ENCODE data around the gene DLG4. TPM values are rescaled to one million over a fixed set of nuclear protein-coding genes. Genes with fewer than 3 reads are reported as not detected.
A peak's percentile ranks its signal among the peaks of the same experiment; 100 is the strongest.

DLG4 gene
- total RNA-seq, 2 experiments from 2014 or later = 15.4 to 27.3 TPM

- H3K79me2 ChIP-seq (ENCODE audit: insufficient read depth, low read depth, low read length) = no peaks in the 10 kb centered on the region; the same call in 1 of the 2 replicates
- intact Hi-C loops (cut with micrococcal nuclease; ENCODE audit: unreplicated experiment) = no loop called here
- H3K27ac ChIP-seq (ENCODE audit: low read depth, low read length, poor library complexity, severe bottlenecking) = no peak overlapping the region
- no peaks in the 10 kb centered on the region for H4K20me1 ChIP-seq (ENCODE audit: insufficient read depth, low read length)
- no TSS peak for BruUV-seq (replicated peaks)
- no peaks in the 10 kb centered on the region for H3K9me2 ChIP-seq (ENCODE audit: insufficient read depth, low read length)
- TF ChIP-seq CTCF (conservative IDR thresholded peaks at IDR 0.05; ENCODE audit: low read length) (no peak), EZH2phosphoT487 (IDR thresholded peaks at IDR 0.05; ENCODE audit: borderline replicate concordance, low read depth, low read length) (no peak)
- CTCF ChIA-PET (ENCODE audit: unreplicated experiment) = no interaction called here
- no peaks in the 10 kb centered on the region for H3K9me3 ChIP-seq (ENCODE audit: low read length)
- H3K36me3 ChIP-seq (ENCODE audit: insufficient read depth, low read length) = peaks cover 72% of the 10 kb centered on the region
- no peak overlapping the region for H3K4me3 ChIP-seq (ENCODE audit: low read depth, low read length, poor library complexity, severe bottlenecking)
- H2AFZ ChIP-seq (ENCODE audit: low read length) = no peak overlapping the region
- peaks cover 28% of the 10 kb centered on the region for H3K4me1 ChIP-seq (ENCODE audit: insufficient read depth, low read length, poor library complexity, severe bottlenecking)
- DNase-seq (ENCODE audit: low spot score) = no peak
- POLR2A ChIA-PET = no interaction called here
- H3K4me2 ChIP-seq (ENCODE audit: low read length) = no peak overlapping the region
Observed at GRCh38 chr17:7222972-7223292, 3.3 kb upstream of the DLG4 start.

GRCh38 chr17:7222093-7222971 lies 2.7 kb upstream of the DLG4 start:
- TF ChIP-seq CTCF (conservative IDR thresholded peaks at IDR 0.05; ENCODE audit: low read length) (no peak), EZH2phosphoT487 (IDR thresholded peaks at IDR 0.05; ENCODE audit: borderline replicate concordance, low read depth, low read length) (no peak)
- no peaks in the 10 kb centered on the region for H3K9me3 ChIP-seq (ENCODE audit: low read length)
- H3K9me2 ChIP-seq (ENCODE audit: insufficient read depth, low read length) = no peaks in the 10 kb centered on the region
- H3K79me2 ChIP-seq (ENCODE audit: insufficient read depth, low read depth, low read length) = no peaks in the 10 kb centered on the region; the same call in 1 of the 2 replicates
- BruUV-seq (replicated peaks) = TSS peak; percentile 57
- intact Hi-C loops (cut with micrococcal nuclease; ENCODE audit: unreplicated experiment) = no loop called here
- peaks cover 32% of the 10 kb centered on the region for H3K4me1 ChIP-seq (ENCODE audit: insufficient read depth, low read length, poor library complexity, severe bottlenecking)
- no peak for DNase-seq (ENCODE audit: low spot score)
- POLR2A ChIA-PET = no interaction called here
- H3K4me3 ChIP-seq (ENCODE audit: low read depth, low read length, poor library complexity, severe bottlenecking) = no peak overlapping the region
- no peak overlapping the region for H2AFZ ChIP-seq (ENCODE audit: low read length)
- no peaks in the 10 kb centered on the region for H4K20me1 ChIP-seq (ENCODE audit: insufficient read depth, low read length)
- H3K36me3 ChIP-seq (ENCODE audit: insufficient read depth, low read length) = peaks cover 66% of the 10 kb centered on the region
- H3K4me2 ChIP-seq (ENCODE audit: low read length) = no peak overlapping the region
- H3K27ac ChIP-seq (ENCODE audit: low read depth, low read length, poor library complexity, severe bottlenecking) = no peak overlapping the region
- CTCF ChIA-PET (ENCODE audit: unreplicated experiment) = interaction anchor here (2.1 kb wide), 1 partner anchor 12 kb away, joined by 7 read pairs; the partner anchor contains the start of gene DVL2
